ENCODE data around the gene CRACR2B.

The CRACR2B gene

DNA sequence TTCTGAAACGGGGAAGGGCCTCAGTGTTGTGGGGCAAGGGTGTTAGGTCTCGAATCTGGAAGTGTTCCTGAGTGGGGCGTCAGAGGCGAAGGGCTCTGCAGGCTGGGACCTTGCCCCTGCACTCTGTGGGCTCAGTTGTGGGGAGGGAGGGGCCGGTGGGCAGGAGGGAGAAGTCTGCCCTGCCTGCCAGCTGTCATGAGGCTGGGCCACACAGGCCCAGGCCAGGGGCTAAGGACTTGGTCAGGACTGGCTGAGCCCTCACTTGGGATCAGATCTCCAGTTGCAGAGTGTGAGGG is at the start of gene CRACR2B:
CRACR2B (plus strand) TSS at position 23 of the 296 bp plus-strand sequence. CDS start 689 bp downstream, outside the sequence.
- no peak for DNase-seq (ENCODE audit: low spot score)

DNA sequence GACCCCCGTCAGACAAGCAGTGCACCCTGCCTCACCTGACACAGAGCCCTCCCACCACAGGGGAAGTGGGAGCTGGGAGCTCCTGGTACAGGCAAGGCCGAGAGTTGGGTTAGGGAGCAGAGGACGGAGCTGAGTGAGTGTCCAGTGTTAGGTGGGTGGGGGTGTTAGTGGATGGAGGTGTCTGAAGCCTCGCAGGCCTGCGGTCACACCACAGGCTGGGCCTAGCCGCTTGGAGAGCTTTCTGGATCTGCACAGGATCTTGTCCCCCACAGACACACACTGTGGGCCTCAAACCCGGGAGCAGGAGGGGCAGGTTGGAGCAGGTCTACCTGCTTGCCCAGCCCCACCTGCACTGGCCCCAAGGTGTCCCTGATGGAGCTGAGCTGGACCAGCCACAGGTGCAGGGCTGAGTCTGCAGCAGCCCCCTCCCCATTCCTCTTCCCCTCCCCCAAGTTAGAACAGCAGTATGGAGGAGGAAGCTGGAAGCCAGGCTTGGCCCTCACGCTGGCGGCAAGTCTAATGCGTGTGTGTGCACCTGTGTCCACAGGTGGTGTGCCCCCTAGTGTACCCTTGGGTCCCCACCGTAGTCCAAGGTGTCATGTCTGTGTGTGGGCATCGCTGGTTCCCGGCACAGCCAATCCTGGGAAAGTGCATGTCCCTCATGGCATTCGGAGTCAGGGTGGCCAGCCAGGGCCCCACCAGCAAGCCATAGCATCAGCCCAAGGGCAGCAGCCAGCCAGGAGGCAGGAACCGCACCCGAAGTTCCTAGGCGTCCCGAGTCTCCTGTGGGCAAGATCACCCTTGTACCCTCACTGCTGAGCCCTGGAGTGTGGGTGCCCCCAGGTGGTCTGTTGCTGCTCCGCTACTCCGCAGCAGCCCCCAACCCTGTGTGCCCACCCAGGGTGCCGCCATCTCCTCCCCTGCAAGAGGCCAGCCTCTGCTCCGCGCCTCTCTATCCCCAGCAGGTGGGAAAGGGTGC is 48.5 kb upstream of the CRACR2B start:
- no peak for DNase-seq (ENCODE audit: low spot score)

DNA sequence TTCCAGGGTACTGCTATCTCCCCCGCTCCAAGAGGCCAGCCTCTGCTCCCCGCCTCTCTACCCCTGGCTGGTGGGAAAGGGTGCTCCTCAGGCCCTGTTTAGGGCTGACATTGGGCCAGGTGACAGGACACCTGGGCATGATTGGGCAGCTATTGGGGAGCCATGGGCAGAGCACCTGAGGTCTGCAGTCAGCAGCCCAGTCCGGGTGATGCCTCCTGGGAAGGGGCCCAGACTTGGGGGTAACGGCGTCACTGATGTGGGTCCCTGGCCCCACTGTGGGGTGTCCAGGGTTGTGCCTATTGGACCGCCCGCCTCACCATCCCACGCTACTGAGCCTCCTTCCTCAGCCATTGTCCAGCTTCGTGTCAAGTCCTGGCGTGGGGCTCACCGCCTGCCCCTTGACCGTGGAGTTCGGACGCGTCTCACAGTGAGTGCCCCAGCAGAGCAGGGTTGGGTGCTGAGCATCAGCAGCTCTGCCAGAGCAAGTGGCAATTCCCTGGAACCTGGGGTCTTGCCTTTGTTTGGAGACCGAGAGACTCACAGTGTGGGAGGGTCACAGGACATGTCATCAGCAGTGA is 47.7 kb upstream of the CRACR2B start:
- DNase-seq (ENCODE audit: low spot score), result no peak

DNA sequence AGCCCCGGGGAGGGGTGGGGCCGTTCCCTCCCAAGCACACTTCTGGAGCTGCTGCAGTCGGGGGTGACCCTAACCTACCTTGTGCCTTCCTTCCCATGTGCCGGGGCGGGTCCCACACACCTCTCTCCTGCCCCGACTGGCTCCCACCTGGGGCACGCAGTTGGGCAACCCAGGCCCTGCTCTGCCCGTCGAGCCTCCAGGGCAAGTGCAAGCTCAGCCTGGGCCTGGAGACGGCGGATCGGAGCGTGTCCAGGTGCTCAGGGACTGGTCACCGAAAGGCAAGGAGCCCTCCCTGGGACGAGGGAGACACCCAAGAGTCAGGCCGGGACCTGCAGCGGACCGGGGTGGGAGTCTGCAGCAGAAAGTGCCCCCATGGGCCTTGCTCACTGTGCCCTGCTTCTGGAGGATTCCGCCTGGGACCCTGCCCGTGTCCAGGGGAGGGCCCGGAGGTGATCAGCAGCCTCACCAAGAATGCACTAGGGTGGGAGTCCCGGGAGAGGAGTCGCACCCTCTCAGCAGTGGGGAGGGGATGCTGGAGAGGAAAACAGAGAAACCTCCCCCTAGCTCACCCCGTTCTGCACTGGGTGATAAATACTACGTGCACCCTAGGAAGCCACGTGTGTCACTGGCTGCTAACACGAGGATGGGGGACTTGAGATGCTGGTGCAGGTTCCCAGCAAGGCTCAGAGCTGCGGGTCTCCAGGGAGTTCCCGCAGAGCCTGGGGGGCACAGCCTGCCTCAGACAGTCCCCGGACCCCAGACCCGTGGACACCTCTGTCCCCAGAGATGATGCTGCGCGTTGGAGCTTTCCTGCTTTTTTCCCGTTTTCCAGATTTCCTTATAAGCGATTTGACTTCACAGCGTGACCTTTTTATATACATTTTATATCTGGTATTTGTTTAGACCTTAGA is 45.2 kb upstream of the CRACR2B start:
- DNase-seq (ENCODE audit: low spot score), result no peak

DNA sequence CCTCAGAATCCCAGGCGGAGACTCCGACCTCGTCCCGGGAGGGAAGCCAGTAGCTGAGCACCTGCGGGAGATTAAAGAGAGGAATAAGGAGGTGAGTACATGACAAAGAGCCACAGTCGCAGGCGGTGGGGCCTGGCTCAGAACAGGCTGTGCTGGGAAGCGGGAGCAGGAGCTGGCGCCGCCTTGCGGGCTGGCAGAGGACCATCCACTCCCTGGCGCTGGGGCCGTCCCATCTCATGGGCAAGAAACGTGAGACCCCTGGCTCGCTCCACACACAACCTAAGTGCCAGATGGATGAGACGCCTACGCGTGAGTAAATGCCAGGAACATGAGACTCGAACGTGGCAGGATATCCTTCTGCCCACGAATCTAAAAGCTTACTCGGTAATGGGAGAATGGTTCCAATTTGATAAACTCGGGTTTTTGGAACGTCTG is 44.1 kb upstream of the CRACR2B start:
- peak; percentile 62 for DNase-seq (ENCODE audit: low spot score)

DNA sequence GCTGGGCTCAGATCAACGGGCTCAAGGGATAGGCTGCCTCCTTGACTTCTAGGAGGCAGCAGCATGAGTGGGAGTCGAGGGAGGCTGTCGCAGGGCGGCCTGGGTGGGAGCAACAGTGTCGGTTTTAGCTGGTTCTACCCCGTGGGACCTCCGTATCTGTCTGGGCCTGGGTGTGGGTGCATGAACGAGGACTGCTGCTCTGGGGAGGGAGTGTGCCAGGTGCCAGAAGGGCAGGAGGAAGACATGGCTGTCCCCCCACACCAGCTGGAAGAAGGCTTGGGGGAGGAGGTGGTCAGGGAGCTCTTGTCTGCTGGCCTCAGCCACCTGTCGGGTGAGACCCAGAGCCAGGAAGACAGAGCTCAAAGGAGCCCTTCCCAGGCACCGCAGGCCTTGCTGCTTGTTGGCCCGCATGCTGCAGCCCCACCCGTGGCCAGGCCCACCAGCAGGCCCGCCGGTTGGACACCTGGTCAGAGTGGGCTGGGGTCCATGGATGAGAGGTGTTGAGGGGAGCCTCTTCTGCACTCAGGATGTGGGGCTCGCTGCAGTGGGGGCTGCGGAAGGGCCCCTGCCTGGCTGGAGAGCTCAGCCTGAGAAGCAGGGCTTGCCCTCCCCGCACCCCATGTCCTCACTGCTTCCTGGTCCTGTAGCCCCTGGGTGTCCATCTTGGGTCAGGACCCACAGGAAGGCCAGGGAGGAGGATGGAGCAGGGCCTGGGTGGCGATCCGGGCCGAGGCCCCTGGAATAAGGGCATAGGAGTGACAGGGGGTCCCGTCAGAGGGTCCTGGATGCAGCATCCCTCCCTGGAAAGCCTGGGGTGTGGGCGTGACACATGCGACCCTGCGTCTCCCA is 41.3 kb upstream of the CRACR2B start:
- DNase-seq (ENCODE audit: low spot score), result no peak

DNA sequence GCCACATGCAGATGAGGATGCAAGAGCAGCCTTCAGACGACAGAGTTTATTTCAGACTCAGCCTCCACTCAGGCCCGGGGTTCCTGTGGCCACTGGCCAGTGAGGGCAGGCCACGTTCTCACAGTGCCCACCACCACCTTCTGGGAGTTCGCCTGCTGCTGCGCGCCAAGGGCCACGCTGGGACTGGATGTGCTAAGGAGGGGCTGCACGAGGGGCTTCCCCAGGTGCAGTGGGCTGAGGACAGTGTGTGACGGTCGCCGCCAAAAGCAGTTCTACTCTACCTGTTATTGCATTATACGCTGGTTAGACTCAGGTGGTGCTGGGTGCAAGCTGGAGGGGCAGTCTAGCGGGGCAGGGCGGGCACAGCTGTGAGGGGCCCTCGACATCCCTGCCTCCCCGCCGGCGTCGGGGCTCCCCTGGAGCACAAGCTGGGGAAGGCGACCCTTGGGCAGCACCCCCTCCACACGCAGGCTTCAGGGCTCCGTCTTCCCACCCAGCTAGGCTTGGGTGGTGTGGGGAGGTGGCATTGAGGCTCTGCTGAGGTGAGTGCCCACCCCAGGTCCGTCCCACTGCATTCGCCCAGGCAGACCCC is 40.5 kb upstream of the CRACR2B start:
- no peak for DNase-seq (ENCODE audit: low spot score)

DNA sequence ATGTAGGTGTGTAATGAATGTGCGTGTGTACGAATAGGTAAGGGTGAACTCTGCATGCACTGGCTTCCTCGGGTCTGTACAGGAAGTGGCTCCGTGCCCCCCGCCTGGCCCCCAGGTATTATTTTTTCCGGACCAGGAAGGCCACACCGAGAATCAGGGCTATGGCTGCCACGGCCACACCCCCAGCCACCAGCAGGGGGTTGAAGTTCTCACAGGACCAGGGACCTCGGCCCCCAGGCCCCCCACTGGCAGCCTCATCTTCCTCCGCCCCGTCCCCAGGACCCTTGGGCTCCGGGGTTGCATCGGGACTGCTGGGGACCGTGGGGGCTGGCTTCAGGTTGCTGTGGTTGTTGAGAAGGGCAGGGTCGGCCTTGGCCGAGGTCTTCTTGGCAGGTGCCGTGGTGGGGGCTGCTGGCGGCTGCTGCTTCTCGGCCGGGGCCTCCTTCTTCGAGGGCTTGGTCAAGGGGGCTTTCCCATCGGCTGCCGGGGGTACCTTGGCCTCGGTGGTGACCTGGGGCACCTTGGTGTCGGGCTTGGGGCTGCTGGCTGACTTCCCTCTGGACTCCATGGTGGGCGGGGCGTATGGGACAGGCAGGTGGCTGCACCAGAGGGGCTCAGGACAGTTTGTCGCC is 39.6 kb upstream of the CRACR2B start:
- no peak for DNase-seq (ENCODE audit: low spot score)

DNA sequence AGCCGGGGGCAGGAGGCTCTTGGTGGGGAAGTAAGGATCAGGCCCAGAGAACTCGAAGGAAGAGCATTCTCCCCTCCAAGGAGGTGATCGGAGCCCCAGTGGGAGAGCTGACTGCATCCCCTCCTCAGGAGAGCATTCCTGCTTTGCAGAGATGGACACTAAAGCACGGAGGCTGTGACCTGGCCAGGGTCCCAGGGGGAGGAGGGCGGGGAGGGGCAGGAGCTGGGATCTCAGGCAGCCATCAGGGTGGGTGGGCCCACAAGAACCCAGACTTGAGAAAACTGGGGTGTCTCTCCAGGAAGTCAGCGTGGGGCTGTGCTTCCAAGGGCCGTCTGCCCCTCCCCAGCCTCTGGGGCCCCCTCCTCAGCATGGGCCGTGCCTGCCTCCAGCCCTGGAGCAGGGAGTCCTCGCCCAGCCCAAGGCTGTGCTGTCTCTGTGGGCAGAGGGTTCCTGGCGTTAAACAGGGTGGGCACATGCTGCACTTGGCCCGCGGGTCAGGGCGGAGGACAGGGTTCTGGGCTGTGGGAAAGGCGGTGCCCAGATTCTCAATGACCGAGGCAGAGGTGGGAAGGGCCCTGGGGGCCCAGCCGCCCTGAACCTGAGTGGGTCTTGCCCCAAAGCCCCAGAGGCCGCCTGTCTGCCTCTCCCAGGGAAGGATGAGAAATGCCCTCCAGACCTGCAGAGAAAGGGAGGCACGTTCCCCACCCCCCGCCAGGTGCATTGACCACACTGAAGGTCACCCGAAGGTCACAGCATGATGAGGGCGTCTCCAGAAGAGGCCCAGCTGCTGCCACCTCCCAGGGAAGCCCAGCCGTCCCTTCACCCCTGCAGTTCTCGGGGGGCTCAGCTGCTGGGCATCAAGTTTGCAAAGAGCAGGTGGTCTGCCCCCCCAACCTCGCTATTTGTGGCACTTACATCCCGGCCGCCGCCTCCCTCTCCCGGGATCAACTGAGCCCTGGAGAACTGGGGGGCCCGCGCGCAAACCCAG is 38.5 kb upstream of the CRACR2B start:
- DNase-seq (ENCODE audit: low spot score), result no peak

DNA sequence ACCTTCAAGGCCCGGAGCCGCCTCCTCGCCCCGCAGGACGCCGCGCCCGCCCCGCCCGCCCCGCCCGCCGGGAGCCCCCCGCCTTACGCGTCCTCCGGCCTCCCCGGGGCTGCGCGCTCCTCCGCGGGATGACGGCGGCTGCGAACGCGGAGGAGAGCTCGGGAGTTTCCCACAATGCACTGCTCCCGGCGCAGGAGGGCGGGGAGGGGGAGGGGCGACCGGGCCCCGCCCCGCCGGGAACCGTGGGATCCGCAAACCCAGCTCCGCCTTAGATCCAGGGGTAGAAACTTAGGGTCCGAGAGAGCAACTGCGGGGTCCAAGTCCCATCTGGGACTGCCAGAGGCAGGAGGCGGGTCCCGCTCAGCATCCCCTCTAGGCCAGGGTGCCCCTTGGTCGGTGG is 37.8 kb upstream of the CRACR2B start, which contains the start of gene CEND1:
CEND1 (minus strand) TSS at position 148 of the 400 bp plus-strand sequence. CDS start 1,514 bp downstream, outside the sequence.
- DNase-seq (ENCODE audit: low spot score), result peak; percentile 48

DNA sequence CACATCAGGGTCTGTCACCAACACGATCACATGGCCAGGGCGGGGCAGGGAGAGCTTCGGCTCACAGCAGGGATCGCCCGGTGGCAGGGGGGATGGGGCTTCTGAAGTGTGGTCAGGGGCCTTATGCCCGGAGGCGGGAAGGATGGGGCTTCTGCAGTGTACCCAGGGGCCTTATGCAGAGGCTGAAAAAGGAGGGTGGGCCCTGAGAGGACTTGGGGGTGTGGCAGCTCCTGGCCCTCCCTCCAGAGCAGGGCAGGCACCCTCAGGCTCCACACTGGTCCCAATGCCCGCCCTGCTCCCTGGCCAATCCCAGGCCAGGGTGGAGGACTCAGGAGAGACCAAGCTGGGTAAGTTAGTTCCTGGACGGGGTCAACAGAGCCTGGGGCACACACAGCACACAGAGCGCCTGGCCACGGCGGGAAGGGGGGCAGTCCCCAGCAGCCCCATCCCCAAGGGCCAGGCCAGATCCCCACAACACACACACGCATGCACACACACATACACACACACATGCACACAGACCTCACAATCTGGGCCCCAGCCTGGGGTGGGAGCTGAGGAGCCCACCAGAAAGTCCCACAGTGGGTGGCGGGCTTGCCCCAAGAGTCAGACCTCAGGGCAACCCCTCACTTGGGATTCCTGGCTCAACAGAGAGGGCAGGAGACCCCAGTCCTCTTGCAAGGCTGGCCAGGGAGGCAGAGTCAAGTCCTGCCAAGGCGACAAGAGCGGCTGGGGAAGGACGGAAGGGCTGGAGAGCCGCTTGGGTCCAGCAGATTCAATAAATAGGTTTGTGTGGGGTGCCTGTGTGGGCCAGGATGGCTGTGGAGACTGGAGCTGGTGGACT is 36.8 kb upstream of the CRACR2B start:
- DNase-seq (ENCODE audit: low spot score), result no peak

DNA sequence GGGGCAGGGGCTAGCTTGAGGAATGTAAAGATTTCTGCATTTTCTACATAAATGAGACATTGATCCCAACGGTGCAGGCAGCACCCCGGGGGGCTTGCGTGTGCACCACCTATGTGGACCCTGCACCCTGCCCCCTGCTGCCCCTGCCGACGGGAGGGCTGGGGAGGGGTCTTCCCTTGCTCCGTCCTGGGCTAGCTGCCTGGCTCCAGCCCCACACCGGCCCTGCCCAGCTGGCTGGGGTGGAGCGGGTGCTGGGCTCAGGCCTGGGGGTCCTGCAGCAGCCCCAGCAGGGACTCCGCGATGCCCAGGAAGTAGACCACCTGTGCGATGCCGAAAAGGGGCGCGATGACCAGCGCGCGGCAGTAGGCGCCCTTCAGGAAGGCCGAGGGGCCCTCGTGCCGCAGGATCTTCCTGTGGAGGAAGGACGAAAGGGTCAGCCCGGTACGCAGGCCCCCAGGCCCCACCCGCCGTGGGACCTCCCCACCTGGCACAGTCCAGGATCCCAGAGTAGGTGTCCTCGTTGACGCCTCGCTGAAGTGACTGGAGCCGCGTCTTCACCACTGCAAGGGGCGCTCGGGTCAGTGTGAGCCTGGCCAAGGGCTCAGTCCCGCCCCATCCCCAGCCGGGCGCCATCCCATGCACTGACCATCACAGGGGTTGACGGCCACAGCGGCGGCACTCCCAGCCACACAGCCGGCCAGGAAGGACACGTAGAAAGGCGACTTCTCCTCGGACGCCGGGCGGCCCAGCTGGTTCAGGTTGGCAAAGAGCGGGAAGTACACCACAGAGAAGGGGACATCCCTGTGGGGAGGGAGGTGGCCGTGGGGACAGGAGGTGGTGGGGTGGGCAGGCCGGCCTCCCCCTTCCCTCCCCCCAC is 35.8 kb upstream of the CRACR2B start:
- DNase-seq (ENCODE audit: low spot score), result no peak

DNA sequence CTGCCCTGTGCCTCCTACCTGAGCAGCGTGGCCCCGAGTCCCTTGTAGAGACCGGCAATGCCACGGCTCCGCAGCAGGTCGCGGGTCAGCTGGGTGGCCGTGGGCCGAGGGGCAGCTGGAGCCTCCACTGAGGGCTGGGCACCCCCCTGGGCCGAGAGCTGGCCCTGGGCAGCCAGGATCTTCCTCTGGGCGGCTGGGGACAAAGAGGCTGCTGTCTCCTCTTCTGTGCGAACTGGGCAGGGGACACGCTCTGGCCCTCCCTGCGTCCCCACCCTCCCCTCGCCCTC is 35.2 kb upstream of the CRACR2B start:
- DNase-seq (ENCODE audit: low spot score), result no peak

DNA sequence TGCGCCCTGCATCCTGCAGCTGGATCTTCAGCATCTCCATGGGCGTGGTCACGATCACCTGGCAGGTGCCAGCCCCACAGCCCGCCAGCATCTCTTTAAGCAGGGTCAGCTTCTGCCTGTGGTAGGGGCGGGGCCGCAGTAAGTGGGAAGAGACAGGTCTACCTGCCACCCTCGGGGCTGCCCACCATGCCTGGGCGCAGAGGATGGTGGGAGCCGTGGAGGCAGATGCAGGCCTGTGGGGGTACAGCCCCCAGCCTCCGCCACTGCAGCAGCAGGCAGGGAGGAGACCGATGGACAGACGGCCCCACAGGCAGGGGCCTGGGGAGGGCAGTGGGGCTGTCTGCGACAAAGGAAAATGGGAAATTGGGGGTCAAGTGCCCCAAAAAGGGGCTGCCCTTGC is 34.8 kb upstream of the CRACR2B start:
- DNase-seq (ENCODE audit: low spot score), result no peak

DNA sequence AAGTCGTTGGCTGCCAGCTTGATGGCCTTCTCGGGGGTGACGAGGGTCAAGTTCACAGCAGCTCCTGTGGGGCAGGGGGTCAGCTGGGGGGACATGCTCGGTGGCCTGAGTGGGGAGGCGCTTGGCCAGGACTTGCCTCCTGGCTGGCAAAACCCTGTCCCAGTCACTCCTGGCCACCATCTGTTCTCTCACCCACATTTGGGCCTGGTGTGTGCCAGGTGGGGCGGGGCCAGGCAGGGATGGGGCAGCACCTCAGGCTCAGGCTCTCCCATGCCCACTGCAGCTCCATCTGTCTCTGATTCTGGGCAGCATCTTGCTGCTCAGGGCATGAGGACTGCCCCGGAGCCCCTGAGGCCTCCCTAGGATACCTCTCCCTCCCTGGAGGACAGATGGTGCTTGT is 34.2 kb upstream of the CRACR2B start:
- DNase-seq (ENCODE audit: low spot score), result no peak

DNA sequence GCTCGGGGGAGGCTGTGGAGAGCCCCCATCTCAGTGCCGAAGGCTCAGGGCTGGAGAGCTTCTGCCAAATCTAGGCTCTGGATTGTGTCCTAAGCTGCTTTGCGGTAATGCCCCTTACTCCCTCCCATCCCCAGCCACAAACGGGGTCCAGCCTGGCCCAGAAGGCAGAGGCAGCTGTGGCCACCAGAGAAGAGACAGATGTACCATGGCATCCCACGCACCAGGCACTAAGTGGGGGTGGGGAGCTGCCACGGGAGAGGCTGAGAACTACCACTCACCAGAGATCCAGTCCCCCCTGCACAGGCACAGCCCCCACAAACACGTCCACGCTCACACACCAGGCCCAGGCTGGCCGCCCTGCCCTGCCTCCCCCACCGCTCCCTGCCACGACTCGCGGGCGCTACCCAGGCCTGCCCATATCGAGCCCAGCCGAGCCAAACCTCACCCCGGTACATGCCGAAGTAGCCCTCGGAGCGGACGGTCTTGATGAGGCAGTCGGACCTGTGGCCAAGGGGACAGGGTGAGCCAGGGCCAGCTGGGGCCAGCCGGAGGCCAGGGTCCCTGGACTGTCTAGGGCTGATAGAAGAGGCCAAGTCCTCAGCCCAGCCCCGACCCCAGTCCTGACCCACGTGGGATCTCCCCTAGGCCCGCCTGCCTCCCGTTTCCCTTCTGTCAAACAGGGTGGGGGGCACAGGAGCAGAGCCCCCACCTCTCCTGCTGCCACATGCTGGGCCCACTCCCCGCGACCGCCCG is 33.5 kb upstream of the CRACR2B start:
- DNase-seq (ENCODE audit: low spot score), result no peak

Measured in pons (tissue), 1 donor.